Esophagus muscularis mucosa (tissue), 3 donors: Measurements from ENCODE around the gene KCNJ12.

Source experiments
- CTCF ChIP-seq, 3 experiments: fragments of 200-600 bp in 2 of 3; fragments of 450-650 bp in 1 of 3; sonication (generic) in 2 of 3; IDR thresholded peaks; one replicate each; pipeline ENCODE4 v1.5.1; 2017 to 2019; ENCODE audit warnings: antibody characterized with exemption in 3 of 3, mild to moderate bottlenecking in 2 of 3, moderate library complexity in 1 of 3
- POLR2A ChIP-seq: fragments of 450-650 bp; IDR thresholded peaks from one replicate; pipeline ENCODE4 v1.6.1; 2017; ENCODE audit warnings: antibody characterized with exemption, moderate library complexity, mild to moderate bottlenecking, low read depth

GRCh38 chr17:21467739-21468490 lies 91.8 kb downstream of the KCNJ12 start:
- TF ChIP-seq CTCF (IDR thresholded peaks at IDR 0.05) (no peak), POLR2A (no peak)
